ENCODE measurements around the gene BICD2. TPM values are rescaled to one million over a fixed set of nuclear protein-coding genes. Genes with fewer than 3 reads are reported as not detected.
A peak's percentile ranks its signal among the peaks of the same experiment; 100 is the strongest.

Gene BICD2
- total and polyA plus RNA-seq, 12 donors = 22.5 to 41.8 (median 33.2) TPM

GRCh38 chr9:92759446-92759845 is 5.2 kb downstream of the BICD2 start:
- intact Hi-C loops (cut with DNase I) = no loop called here
- DNase-seq (no peak), ATAC-seq (no peak)
- Histone ChIP-seq H3K27ac (peak overlapping the region in 5 of 10 donors; percentile 15 to 45 (median 28)), H3K4me3 (no peak overlapping the region), H3K36me3 (no peaks in the 10 kb centered on the region), H3K9me3 (no peaks in the 10 kb centered on the region), H3K27me3 (no peaks in the 10 kb centered on the region), H3K4me1 (peaks cover 17 to 62% (median 47%) of the 10 kb centered on the region in 9 donors)
- 86 to 87% methylated on average over 2 of the region's 2 CpGs for WGBS, 2 donors
- no peak for TF ChIP-seq CTCF (IDR thresholded peaks at IDR 0.05)

GRCh38 chr9:92756792-92757191 is 7.8 kb downstream of the BICD2 start:
- no peaks in the 10 kb centered on the region for H3K27me3 ChIP-seq
- no peak for TF ChIP-seq CTCF (IDR thresholded peaks at IDR 0.05)

GRCh38 chr9:92754091-92754745 is 10.4 kb downstream of the BICD2 start:
- intact Hi-C loops (cut with DNase I) = no loop called here
- H3K4me1 ChIP-seq = peaks cover 18 to 57% (median 34%) of the 10 kb centered on the region in 9 donors

More at GRCh38 chr9:92756792-92757191, 7.8 kb downstream of the BICD2 start:
- H3K4me3 ChIP-seq = no peak overlapping the region
- H3K27ac ChIP-seq = peak overlapping the region in 1 of 10 donors; percentile 23
- 74 to 81% methylated on average over 9 of the region's 9 CpGs for WGBS, 2 donors
- ATAC-seq (no peak), DNase-seq (no peak)
- H3K9me3 ChIP-seq = no peaks in the 10 kb centered on the region
- intact Hi-C loops (cut with DNase I) = no loop called here
- peaks cover 19 to 59% (median 45%) of the 10 kb centered on the region in 9 donors for H3K4me1 ChIP-seq
- H3K36me3 ChIP-seq = no peaks in the 10 kb centered on the region

GRCh38 chr9:92752812-92753404 is 11.7 kb downstream of the BICD2 start:
- no peak overlapping the region for H3K4me3 ChIP-seq
- no peaks in the 10 kb centered on the region for H3K36me3 ChIP-seq
- peak overlapping the region in 4 of 10 donors; percentile 8 to 39 (median 14) for H3K27ac ChIP-seq
- no peak for ATAC-seq
- DNase-seq = no peak
- no peak for TF ChIP-seq CTCF (IDR thresholded peaks at IDR 0.05)
- no peaks in the 10 kb centered on the region for H3K9me3 ChIP-seq
- no peaks in the 10 kb centered on the region for H3K27me3 ChIP-seq
- intact Hi-C loops (cut with DNase I) = no loop called here
- peaks cover 28 to 69% (median 46%) of the 10 kb centered on the region in 9 donors for H3K4me1 ChIP-seq
- WGBS, 2 donors = 37 to 48% methylated on average over 4 of the region's 4 CpGs

More at GRCh38 chr9:92754091-92754745, 10.4 kb downstream of the BICD2 start:
- no peak for TF ChIP-seq CTCF (IDR thresholded peaks at IDR 0.05)
- H3K27ac ChIP-seq = no peak overlapping the region
- H3K4me3 ChIP-seq = no peak overlapping the region
- 94 to 95% methylated on average over 11 of the region's 11 CpGs for WGBS, 2 donors
- H3K36me3 ChIP-seq = no peaks in the 10 kb centered on the region
- H3K27me3 ChIP-seq = no peaks in the 10 kb centered on the region
- no peak for DNase-seq
- no peaks in the 10 kb centered on the region for H3K9me3 ChIP-seq
- no peak for ATAC-seq

Measured in heart right ventricle (tissue), 16 donors.